ENCODE results near the gene RBM23.
"Not testable (repeated sequence)": the region's sequence is repeated elsewhere in the genome, so short reads cannot be mapped to it uniquely, and the experiment has no call there.

RBM23 gene

DNA sequence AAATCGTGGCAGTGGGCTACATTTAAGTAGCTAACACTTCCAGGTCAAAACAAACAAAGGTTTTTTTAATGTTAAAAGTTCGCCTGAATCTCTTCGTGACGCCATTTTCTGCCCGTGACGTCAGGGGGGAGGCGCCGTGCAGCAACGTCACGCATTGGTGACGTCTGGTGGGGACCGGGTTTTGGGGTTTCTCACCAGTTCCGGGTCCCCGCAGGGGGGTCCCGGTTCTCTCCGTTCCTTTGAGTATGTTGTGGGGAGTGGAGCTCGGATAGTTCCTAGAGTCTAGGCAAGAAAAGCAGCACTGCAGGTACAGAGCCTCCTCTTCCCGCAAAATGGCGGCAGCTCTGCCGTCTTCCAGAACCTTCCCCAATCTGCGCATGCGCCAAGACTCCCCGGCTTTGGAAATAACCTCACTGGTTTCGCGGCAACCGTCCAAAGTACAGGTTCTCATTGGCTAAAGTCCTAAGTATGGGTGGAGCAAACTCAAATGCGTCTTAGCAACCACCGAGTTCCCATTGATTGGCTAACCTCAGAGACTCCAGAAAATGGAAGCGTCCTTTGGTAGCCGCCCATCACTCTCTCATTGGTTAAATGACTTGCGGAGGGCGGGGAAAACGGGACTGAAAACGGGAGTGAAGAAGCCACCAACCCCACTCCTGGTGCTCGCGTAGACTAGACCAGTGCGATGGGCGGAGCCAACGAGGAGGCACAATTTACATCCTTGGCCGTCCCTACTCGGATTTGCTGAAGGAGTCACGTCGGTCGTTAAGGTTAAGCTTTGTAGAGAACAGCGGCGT lies at the start of gene RBM23:
RBM23 (minus strand) TSS at position 346 of the 797 bp plus-strand sequence.
- peak; percentile 96 for DNase-seq

DNA sequence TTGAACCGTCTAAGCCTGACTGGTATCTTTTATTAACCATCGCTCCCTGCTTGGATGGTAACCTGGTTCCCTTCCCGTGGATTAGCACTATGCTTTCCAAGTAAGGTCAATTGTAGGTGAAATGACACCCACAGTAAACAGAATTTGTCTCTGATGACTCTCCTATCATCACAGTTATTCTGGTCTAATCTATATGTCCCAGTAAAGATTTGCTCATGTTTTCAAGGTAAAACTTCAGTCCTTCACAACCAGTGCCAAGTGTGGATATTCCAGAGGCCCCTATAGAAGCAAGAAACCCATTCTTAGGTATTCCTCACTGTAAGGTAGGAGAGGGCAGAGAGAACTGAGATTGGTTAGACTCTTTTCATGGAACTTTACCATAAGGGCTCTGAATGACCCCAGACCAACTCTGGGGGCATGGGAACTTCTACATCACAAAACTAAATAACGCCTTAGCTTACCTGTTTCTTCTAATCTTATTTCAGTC lies 47.9 kb upstream of the RBM23 start:
- DNase-seq, result no peak

GRCh38 chr14:22965916-22966782 lies 47.2 kb upstream of the RBM23 start:
- DNase-seq, result not testable (repeated sequence)

GRCh38 chr14:22962061-22962676 lies 43.2 kb upstream of the RBM23 start:
- no peak for DNase-seq

- DNase-seq, result no peak
These were observed 37.0 kb upstream of the RBM23 start for GRCh38 chr14:22955702-22956569.

DNA sequence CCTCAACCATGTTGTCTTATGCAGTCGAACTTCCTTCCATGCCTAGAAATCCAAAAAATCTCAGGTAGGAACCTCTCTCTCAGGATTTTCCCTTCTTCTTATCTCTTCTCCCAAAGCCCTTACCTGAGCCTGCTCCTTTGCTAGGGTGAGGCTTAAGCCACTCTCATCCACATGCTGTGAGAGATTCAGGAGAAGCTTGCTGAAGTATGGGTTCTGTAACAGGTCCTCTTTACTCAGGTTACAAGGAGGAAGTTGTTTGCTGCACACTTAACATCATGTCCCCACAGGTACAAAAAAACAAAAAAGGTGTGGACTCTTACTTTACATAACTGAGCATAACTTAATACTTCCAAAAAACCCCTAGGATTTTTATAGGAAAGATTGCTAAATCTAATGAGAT lies 33.5 kb upstream of the RBM23 start:
- no peak for DNase-seq

- DNase-seq, result not testable (repeated sequence)
These were observed 32.8 kb upstream of the RBM23 start for GRCh38 chr14:22951795-22952194.

DNA sequence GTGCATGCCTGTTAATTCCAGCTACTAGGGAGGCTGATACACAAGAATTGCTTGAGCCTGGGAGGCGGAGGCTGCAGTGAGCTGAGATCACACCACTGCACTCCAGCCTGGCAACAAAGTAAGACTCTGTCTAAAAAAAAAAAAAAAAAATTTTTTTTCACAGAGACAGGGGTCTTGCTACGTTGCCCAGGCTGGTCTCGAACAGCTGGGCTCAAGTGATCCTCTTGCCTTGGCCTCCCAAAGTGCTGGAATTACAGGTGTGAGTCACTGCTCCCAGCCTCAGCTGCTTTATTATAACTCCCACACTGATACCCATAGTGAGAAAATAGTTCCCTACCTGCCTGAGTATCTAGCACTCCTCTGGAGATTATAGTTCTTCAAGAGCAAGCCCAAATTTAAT lies 26.7 kb upstream of the RBM23 start:
- DNase-seq, result no peak

DNA sequence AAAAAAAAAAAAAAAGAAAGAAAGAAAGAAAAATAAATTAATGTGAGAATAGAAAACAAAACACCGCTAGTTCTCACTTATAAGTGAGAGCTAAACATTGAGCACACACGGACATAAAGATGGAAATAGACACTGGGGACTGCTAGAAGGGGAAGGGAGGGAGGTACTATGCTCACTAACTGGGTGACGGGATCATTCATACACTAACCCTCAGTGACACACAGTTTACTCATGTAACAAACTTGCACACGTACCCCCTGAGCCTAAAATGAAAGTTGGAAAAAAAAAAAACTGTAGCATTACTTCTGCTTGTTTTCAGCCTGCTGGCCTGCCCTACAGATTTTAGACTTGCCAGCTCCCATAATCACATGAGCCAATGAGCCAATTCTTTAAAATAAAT lies 20.7 kb upstream of the RBM23 start:
- DNase-seq, result no peak

DNA sequence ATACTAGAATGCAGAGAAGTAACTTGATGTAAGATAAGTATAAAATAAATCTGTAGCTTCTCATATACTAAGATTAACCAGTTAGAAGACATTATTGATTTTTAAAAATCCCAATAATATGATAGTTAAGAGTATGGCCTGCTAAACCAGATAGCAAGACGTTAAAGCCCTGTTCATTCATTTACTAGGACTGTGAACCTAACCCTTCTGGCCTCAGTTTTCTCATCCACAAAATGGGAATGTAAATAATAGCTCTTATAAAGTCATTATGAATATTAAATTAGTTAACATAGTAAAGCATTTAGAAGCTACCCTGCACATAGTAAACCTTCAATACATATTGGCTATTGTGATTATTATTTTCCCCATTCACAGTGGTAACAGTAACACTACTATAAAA lies 16.2 kb upstream of the RBM23 start:
- no peak for DNase-seq

DNA sequence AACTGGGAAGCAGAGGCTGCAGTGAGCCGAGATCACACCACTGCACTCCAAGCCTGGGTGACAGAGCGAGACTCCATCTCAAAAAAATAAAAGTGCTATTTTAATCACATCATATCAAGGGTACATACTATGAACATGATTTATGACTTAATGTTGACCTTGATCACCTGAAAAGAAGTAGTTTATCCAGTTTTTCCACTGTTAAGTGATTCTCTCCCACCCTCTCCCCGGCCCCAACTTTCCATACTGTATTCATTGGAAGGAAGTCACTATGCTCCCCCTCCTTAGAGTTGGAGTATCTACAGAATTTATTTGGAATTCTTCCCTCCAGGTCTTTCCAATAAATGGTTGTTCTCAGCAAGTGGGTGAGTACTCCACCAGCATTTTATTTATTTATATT lies 13.2 kb upstream of the RBM23 start:
- no peak for DNase-seq

GRCh38 chr14:22929961-22930364 lies 11.0 kb upstream of the RBM23 start:
- no peak for DNase-seq

DNA sequence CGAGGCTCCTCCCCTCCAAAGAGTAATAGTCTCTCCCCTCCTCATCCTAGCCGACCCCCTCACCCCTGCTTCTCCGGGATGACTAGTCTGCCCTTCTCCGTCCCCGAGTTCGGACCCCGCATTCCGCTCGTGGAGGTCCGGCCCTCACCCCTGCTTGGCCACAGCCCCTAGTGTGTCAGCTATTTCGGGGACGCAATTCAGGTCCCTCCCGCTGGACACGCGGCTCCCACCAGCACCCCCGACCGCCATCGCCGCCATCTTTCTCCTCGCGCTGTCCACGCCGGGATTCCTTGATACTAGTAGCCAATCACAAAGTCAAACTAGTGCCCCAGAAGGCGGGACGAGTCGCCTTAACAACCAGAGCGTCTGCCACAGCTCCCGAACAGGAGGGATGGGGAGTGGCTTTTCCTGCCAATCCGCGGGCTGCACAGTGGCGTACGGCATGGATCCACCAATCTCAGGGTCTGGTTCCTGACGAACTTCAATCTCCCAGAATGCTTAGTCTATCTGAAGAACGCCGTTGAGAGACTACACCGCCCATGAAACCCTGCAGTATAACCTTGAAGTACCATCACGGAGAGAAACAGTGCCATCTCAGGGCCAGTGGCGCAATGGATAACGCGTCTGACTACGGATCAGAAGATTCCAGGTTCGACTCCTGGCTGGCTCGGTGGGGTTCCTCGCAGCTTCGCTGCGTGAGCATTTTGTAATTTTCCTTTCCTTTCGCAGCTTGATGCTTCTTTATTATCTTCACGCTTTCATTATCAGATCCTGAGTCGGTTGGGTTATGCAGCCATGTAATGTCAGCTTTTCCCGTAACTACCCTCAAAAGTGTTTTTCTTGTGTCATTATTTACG lies 10.4 kb upstream of the RBM23 start, which contains the start of gene PRMT5:
PRMT5 (minus strand) TSS at position 273 of the 857 bp plus-strand sequence; CDS start at position 258, 15 bp downstream.
- DNase-seq, result peak; percentile 99

DNA sequence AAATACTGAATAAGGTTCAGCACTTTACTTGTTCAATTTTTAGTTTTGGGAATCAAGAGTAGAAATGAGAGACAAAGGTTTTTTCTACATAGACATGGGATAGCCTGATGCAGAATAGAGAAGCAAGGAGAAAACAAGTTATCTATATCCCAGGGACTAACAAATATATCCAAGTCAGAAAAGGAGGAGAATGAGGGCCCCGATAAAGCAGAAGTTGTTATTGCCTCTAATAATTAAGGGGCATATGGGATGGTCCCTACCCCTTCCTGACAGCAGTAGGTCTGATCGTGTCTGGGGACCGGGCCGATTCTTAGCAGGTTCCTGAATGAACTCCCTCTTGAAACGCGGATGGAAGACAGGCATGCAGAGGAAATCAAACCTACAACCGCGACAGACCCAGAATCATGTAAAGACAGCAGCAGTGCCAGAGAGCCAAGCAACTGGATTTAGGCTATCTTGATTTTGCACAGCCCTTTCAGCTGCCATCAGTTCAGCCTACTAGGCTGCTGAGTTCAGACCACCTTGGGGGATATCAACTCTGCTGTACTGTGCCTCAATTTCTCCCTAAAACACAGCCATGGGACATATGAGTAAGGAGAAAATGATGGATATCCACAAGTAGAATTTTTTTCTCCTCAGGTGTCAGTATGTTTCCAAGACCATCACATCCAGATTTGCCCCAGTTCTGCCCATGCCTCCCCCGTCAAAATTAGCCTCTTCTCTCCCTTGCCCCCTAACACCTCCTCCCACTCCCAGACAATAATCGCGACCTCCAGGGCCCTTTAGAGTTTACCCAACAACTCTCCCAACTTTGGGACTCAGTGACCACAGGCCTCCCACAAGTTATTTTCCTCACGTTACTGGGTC lies 9.5 kb upstream of the RBM23 start:
- DNase-seq, result peak in 1 of 2 experiments; percentile 13

GRCh38 chr14:22926316-22926715 lies 7.4 kb upstream of the RBM23 start:
- no peak for DNase-seq

- no peak for DNase-seq
These were observed 6.6 kb upstream of the RBM23 start for GRCh38 chr14:22925513-22925912.

- DNase-seq, result no peak
These were observed 4.8 kb upstream of the RBM23 start for GRCh38 chr14:22923746-22924145.

- no peak for DNase-seq
These were observed 3.3 kb upstream of the RBM23 start for GRCh38 chr14:22922294-22922693.

- DNase-seq, result no peak
These were observed 1.7 kb upstream of the RBM23 start for GRCh38 chr14:22920697-22921096.

DNA sequence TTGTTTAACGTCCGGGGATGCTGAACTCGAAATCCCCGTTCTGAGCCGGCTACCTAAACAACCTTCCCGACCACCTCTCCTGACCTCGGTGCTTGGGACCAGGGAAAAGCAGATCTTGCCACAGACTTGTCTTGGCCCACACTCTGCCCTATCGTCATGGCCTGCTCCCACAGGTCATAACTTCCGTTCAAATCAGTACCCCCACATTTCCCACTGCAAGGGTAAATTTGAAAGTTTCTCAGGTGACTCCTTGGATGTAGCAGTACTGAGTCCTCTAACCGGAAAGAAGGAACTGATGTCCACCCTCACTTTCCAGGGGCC lies 612 bp upstream of the RBM23 start:
- no peak for DNase-seq
